Adrenal gland (tissue), 12 donors: Measurements from ENCODE around the gene CCDC92B. TPM values are rescaled to one million over a fixed set of nuclear protein-coding genes. Genes with fewer than 3 reads are reported as not detected.

ENCODE experiments used
- DNase-seq, 7 donors: peaks; one replicate each; pipeline ENCODE4 v3.0.0-alpha.2; 2019 to 2020
- H3K27ac ChIP-seq, 5 donors: fragments of 200-600 bp; sonication (generic) in 4 of 5; 1 replicate in 3 of 5; 2 replicates in 2 of 5; pipeline versions ENCODE4 v1.5.1 to v1.8.0; 2016 to 2020; ENCODE audit warnings: mild to moderate bottlenecking in 1 of 5
- H3K27me3 ChIP-seq: fragments of 200-600 bp; 2 replicates; pipeline ENCODE4 v1.8.0; 2021
- H3K36me3 ChIP-seq, 2 donors: fragments of 200-600 bp; replicated peaks in 1 of 2; 1 replicate in 1 of 2; 2 replicates in 1 of 2; pipeline versions ENCODE4 v1.5.1 to v1.8.0; 2018 to 2022
- H3K4me1 ChIP-seq, 2 donors: fragments of 200-600 bp; replicated peaks in 1 of 2; 1 replicate in 1 of 2; 2 replicates in 1 of 2; pipeline versions ENCODE4 v1.5.1 to v1.8.0; 2018 to 2021
- H3K4me3 ChIP-seq, 4 donors: fragments of 200-600 bp; sonication (generic) in 3 of 4; one replicate each; pipeline ENCODE4 v1.5.1; 2016 to 2018
- H3K9me3 ChIP-seq, 3 donors: fragments of 200-600 bp; sonication (generic) in 1 of 3; replicated peaks in 1 of 3; 1 replicate in 2 of 3; 2 replicates in 1 of 3; pipeline versions ENCODE4 v1.5.1 to v1.8.0; 2016 to 2021
- CTCF ChIP-seq, 6 experiments: fragments of 450-650 bp in 4 of 6; fragments of 200-600 bp in 2 of 6; sonication (generic) in 1 of 6; IDR thresholded peaks; 1 replicate in 5 of 6; 2 replicates in 1 of 6; pipeline versions ENCODE4 v1.5.1 to v1.8.0; 2016 to 2021; ENCODE audit warnings: antibody characterized with exemption in 6 of 6, mild to moderate bottlenecking in 2 of 6, moderate library complexity in 1 of 6
- POLR2A ChIP-seq, 2 donors: fragments of 450-650 bp; IDR thresholded peaks; one replicate each; pipeline ENCODE4 v1.6.1; 2017; ENCODE audit warnings: antibody characterized with exemption in 2 of 2, mild to moderate bottlenecking in 2 of 2, moderate library complexity in 1 of 2
- whole genome bisulfite sequencing, 4 donors: extraction: QIAGEN DNeasy Blood & Tissue Kit in 2 of 4; methylation state at CpG; one replicate each; pipeline versions ENCODE4 v1.1.5 to v1.1.7; 2013 to 2017; 5-methylcytosine and 5-hydroxymethylcytosine counted together
- intact Hi-C, 2 donors: fragments of 100-400 bp; cut with DNase I; formaldehyde crosslinking; loops; one replicate each; pipeline versions ENCODE4 v1.14.1 to v1.15.0; 2022 to 2023
- polyA plus RNA-seq, 3 donors: library from polyadenylated mRNA; stranded (reverse); fragments of 200-250 nt in 2 of 3; fragments of 350-450 nt in 1 of 3; fragmentation: Illumina TruSeq in 1 of 3; extraction: RNeasy Lipid Tissue Mini Kit (QIAGEN cat#74804) in 1 of 3; gene quantifications; one replicate each; pipeline ENCODE4 v1.2.3, GENCODE V29; 2013 to 2014
- total RNA-seq, 9 donors: library from RNA; depleted of rRNA in 4 of 9; stranded (reverse); fragments of >200 nt in 4 of 9; fragments of 120-200 nt in 1 of 9; fragmentation: NEBNext Ultra II Directional in 1 of 9; extraction: Animal tissue kit (Norgen Biotek cat#: 25700) in 1 of 9; gene quantifications; one replicate each; pipeline versions ENCODE4 v1.1.0 to v1.2.4, GENCODE V29; 2013 to 2023
- donor health status: healthy with polysubstance abuse.
- donor health status: Bipolar disorder and iron deficiency.
- donor health status: DM: yes; HTN: yes; CAD: no.
- donor health status: DM: no; HTN: no; CAD: no.
- donor health status: DM: no; HTN: no; CAD: no.
- donor health status: DM: yes; HTN: yes; CAD: no.

The CCDC92B gene
- total and polyA plus RNA-seq, 12 donors, result 0.10 to 4.7 (median 0.55) TPM; not detected in 3

GRCh38 chr17:2745317-2746037, 4.0 kb downstream of the CCDC92B start:
- H3K27me3 ChIP-seq, result peaks cover 22% of the 10 kb centered on the region
- H3K36me3 ChIP-seq, result no peaks in the 10 kb centered on the region
- H3K4me3 ChIP-seq, result no peak overlapping the region
- TF ChIP-seq CTCF (IDR thresholded peaks at IDR 0.05) (no peak), POLR2A (IDR thresholded peaks at IDR 0.05) (no peak)
- H3K4me1 ChIP-seq, result peaks cover 0 to 9% of the 10 kb centered on the region in 2 donors
- WGBS, 4 donors, result 30 to 41% (median 35%) methylated on average over 11 of the region's 11 CpGs
- H3K27ac ChIP-seq, result no peak overlapping the region
- intact Hi-C loops, result no loop called here
- no peak for DNase-seq
- H3K9me3 ChIP-seq, result no peaks in the 10 kb centered on the region

GRCh38 chr17:2737693-2738092, 11.8 kb downstream of the CCDC92B start:
- no peak for TF ChIP-seq POLR2A (IDR thresholded peaks at IDR 0.05)
- TF ChIP-seq CTCF (IDR thresholded peaks at IDR 0.05), result no peak
- no peaks in the 10 kb centered on the region for H3K27me3 ChIP-seq
- 88 to 97% (median 92%) methylated on average over 13 to 15 of the region's 15 CpGs for WGBS, 4 donors
- H3K27ac ChIP-seq, result no peak overlapping the region
- no peaks in the 10 kb centered on the region for H3K9me3 ChIP-seq
- no peaks in the 10 kb centered on the region for H3K36me3 ChIP-seq
- H3K4me3 ChIP-seq, result no peak overlapping the region
- no peak for DNase-seq
- no peaks in the 10 kb centered on the region for H3K4me1 ChIP-seq
- intact Hi-C loops, result no loop called here

DNA sequence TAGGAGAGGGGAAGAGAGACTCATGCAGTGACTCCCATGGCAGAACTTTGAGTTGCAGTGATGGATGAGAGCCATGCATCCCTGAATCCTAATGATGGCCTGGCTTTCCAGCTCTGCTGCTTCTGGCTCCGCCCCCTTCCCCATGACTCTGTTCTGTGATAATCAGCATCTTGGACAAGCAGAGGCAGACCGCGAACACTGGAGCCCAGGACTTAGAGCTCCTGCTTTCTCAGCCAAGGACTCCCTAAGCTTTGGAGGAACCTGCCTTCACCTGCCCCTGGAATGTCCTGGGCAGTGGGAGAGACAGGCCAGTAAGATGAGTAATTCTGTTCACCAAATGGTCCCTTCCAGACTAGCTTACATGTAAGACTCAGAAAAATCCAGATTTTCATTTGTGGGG, 12.5 kb downstream of the CCDC92B start:
- intact Hi-C loops, result no loop called here
- Histone ChIP-seq H3K9me3 (no peaks in the 10 kb centered on the region), H3K27ac (no peak overlapping the region), H3K4me1 (no peaks in the 10 kb centered on the region), H3K27me3 (no peaks in the 10 kb centered on the region), H3K36me3 (no peaks in the 10 kb centered on the region), H3K4me3 (no peak overlapping the region)
- TF ChIP-seq POLR2A (IDR thresholded peaks at IDR 0.05) (no peak), CTCF (IDR thresholded peaks at IDR 0.05) (no peak)
- no peak for DNase-seq
- 79 to 90% (median 84%) methylated on average over 3 of the region's 3 CpGs for WGBS, 4 donors

DNA sequence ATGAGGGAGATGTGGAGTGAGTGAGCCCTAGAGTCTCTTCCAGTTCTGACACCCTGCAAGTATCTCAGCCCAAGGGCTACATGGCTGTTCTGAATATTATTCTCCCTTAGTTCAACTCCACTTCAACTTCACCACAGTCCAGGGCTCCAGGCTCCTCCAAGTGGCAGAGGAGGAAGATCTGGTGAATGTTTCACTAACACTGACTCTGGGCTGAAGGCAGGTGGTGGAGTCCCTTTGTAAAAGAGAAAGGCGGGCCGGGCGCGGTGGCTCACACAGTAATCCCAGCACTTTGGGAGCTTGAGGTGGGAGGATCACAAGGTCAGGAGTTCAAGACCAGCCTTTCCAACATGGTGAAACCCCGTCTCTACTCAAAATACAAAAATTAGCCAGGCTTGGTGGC, 13.6 kb downstream of the CCDC92B start:
- Histone ChIP-seq H3K9me3 (no peaks in the 10 kb centered on the region), H3K4me3 (no peak overlapping the region), H3K27me3 (no peaks in the 10 kb centered on the region), H3K36me3 (no peaks in the 10 kb centered on the region), H3K4me1 (no peaks in the 10 kb centered on the region), H3K27ac (no peak overlapping the region)
- intact Hi-C loops, result no loop called here
- no peak for TF ChIP-seq POLR2A (IDR thresholded peaks at IDR 0.05)
- no peak for TF ChIP-seq CTCF (IDR thresholded peaks at IDR 0.05)
- 89 to 94% (median 91%) methylated on average over 4 to 5 of the region's 5 CpGs for WGBS, 4 donors
- no peak for DNase-seq
